GM18499 (cell line): ENCODE measurements around the gene SOCS7.

Experiments used
- ATAC-seq: cut with Tn5 transposase; IDR thresholded peaks from one replicate; pipeline ENCODE4 v1.9.1; 2021; ENCODE audit warnings: moderate number of reproducible peaks; ENCODE audit not compliant: insufficient read depth, unreplicated experiment

The SOCS7 gene

GRCh38 chr17:38336838-38337237, 14.8 kb upstream of the SOCS7 start:
- no peak for ATAC-seq

- ATAC-seq = no peak
These were observed 13.6 kb upstream of the SOCS7 start for GRCh38 chr17:38338053-38338452.

- no peak for ATAC-seq
These were observed 13.1 kb upstream of the SOCS7 start for GRCh38 chr17:38338535-38338934.

GRCh38 chr17:38339891-38340290, 11.8 kb upstream of the SOCS7 start:
- ATAC-seq = no peak

- ATAC-seq = no peak
These were observed 10.5 kb upstream of the SOCS7 start for GRCh38 chr17:38341035-38341721.

GRCh38 chr17:38342886-38343607, 8.6 kb upstream of the SOCS7 start:
- ATAC-seq = no peak

GRCh38 chr17:38343608-38344419, 7.8 kb upstream of the SOCS7 start, which contains the start of gene GPR179:
GPR179 (minus strand) TSS chr17:38343956; CDS start chr17:38343789, 167 bp downstream.
- no peak for ATAC-seq

GRCh38 chr17:38344420-38344745, 7.3 kb upstream of the SOCS7 start:
- no peak for ATAC-seq

GRCh38 chr17:38345743-38346142, 5.9 kb upstream of the SOCS7 start:
- no peak for ATAC-seq

GRCh38 chr17:38349097-38349730, 2.4 kb upstream of the SOCS7 start:
- ATAC-seq = no peak

- ATAC-seq = no peak
These were observed 1.6 kb upstream of the SOCS7 start for GRCh38 chr17:38350035-38350434.

- ATAC-seq = no peak
These were observed 821 bp downstream of the SOCS7 start for GRCh38 chr17:38352245-38353085.

- ATAC-seq = no peak
These were observed 1.5 kb downstream of the SOCS7 start for GRCh38 chr17:38353086-38353604.

GRCh38 chr17:38353668-38354067, 2.0 kb downstream of the SOCS7 start:
- no peak for ATAC-seq

- no peak for ATAC-seq
These were observed 2.8 kb downstream of the SOCS7 start for GRCh38 chr17:38354466-38354865.

- no peak for ATAC-seq
These were observed 3.6 kb downstream of the SOCS7 start for GRCh38 chr17:38355251-38355650.

- no peak for ATAC-seq
These were observed 6.0 kb downstream of the SOCS7 start for GRCh38 chr17:38357486-38358123.

- ATAC-seq = no peak
These were observed 7.2 kb downstream of the SOCS7 start for GRCh38 chr17:38358586-38359513.
